Stimulated activated CD4-positive, alpha-beta T cell treated with anti-CD3 and anti-CD28 coated beads, Interleukin-12 subunit alpha, Interleukin-12 subunit beta, amount 100 ng/mL, for 24 hours (primary cell): ENCODE results near the gene ZNF527.
"Not testable (repeated sequence)": the region's sequence is repeated elsewhere in the genome, so short reads cannot be mapped to it uniquely, and the experiment has no call there.

Experiments used
- DNase-seq, 2 experiments: peaks; one replicate each; pipeline ENCODE4 v3.0.0-alpha.2; 2020; ENCODE audit warnings: low read depth in 2 of 2

The ZNF527 gene

GRCh38 chr19:37370880-37371661, at the start of gene ZNF527:
Gene ZNF527 (plus strand): TSS chr19:37371099. CDS start chr19:37374199, 3,100 bp downstream.
- DNase-seq = peak; percentile 94 to 97

GRCh38 chr19:37329686-37330085, 41.2 kb upstream of the ZNF527 start:
- DNase-seq = no peak

DNA sequence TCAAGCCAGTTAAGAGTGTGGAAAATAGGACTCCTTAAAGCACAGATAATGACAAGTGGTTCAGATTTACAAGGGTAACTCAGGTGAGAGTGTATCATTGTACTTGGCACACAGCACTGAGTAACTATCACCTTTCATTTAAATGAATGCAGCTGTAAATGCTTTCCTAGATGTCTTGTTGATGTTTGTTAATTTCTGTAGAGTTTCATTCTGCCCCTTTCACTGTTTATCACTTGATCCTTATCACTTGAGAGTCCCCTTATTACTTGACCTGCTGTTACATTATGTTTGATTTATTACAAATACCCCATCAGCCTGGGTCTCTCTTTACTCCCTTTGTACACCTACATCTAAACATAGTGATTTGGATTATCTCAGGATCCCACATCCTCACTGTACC, 38.1 kb upstream of the ZNF527 start:
- no peak for DNase-seq

- no peak for DNase-seq
Observed at GRCh38 chr19:37333457-37333856, 37.4 kb upstream of the ZNF527 start.

DNA sequence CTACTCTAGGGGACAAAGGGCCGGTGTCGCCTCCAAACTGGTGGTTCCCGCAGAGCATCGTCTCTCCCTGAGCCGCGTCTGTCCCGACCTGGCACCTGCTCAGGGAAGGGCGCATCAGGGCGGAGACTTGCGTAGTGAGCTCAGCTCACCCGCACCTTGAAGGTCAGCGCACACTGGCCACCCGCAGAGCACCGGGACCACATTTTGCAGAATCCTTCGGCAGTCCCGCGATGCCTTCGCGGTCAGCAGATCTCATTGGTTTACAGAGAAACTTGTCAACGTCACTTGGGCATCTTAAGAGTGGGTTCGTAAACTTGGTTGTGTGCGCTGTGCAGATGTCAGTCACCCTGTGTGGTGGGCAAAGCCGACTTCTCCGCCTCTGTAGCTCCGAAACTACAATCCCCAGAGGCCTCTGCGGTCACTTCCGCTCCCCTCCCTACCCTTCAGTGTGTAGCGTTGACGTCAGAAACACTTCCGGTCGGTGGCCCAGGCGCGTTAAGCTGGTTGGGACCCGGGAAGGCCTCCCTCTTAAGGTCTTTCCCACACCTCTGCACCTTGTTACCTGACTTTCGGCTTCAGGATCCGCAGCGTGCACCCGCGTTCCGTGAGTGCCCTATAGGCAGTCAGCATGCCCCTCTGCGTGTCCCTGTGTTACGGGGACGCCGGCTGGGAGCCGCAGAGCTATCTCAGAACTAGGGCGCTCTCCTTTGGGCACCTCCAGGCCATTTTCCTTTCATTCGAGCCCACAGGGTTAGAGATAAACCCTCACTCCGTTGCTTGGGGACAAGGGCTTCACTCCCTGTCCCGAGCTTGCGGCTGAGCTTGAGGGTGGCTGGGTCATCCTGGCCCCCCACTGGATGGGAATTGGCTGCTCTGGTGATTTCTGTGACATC, 36.5 kb upstream of the ZNF527 start:
- peak; percentile 72 to 77 for DNase-seq

GRCh38 chr19:37342753-37343152, 28.1 kb upstream of the ZNF527 start:
- DNase-seq = no peak

DNA sequence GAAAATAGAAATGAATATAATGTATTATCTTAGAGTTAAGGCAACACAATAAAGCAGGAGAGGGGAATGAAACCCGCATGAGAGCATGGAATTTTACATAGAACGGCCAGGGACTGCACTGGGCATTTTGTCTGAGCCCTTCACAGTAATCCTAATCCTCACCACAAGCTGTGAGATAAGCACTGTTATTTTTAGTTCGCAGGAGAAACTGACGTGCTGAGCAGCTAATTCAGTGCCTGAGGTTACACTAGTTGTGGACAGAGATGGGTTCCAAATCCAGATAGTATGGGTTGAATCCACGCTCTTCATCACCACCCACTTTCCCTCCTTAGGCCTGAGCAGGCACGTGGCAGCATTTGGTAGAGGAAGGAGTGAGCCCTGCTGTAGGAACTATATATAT, 24.8 kb upstream of the ZNF527 start:
- no peak for DNase-seq

DNA sequence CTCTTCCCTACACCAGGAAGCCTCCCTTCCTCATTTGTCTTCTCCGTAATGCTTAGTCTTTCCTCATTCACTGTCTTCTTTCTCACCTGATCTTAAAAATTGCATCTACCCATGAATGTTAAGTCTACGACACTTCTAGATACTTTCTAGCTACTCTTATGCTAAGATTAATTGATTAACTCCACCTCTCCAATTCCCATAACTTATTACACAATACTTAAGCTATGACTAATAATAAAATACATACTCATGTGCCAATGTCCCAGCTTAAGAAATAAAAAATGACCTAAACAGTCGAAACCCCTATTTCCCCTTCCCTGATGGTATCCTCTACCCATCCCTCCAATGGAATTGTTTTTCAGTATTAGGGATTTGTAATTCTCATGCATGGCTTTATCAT, 22.8 kb upstream of the ZNF527 start:
- no peak for DNase-seq

GRCh38 chr19:37353968-37354367, 16.9 kb upstream of the ZNF527 start:
- DNase-seq = no peak

GRCh38 chr19:37355901-37356300, 15.0 kb upstream of the ZNF527 start:
- no peak for DNase-seq

GRCh38 chr19:37361994-37362393, 8.9 kb upstream of the ZNF527 start:
- DNase-seq = no peak

DNA sequence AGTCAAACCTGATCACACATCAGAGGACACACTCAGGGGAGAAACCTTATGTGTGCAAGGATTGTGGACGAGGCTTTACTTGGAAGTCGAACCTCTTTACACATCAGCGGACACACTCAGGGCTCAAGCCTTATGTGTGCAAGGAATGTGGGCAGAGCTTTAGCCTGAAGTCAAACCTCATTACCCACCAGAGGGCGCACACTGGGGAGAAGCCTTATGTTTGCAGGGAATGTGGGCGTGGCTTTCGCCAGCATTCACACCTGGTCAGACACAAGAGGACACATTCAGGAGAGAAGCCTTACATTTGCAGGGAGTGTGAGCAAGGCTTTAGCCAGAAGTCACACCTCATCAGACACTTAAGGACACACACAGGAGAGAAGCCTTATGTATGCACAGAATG, 8.2 kb upstream of the ZNF527 start:
- DNase-seq = no peak

- peak in 1 of 2 experiments; percentile 1 for DNase-seq
Observed at GRCh38 chr19:37370386-37370879, 466 bp upstream of the ZNF527 start.

- DNase-seq = no peak
Observed at GRCh38 chr19:37389234-37389633, 18.3 kb downstream of the ZNF527 start.

- DNase-seq = not testable (repeated sequence)
Observed at GRCh38 chr19:37391399-37391798, 20.5 kb downstream of the ZNF527 start.

DNA sequence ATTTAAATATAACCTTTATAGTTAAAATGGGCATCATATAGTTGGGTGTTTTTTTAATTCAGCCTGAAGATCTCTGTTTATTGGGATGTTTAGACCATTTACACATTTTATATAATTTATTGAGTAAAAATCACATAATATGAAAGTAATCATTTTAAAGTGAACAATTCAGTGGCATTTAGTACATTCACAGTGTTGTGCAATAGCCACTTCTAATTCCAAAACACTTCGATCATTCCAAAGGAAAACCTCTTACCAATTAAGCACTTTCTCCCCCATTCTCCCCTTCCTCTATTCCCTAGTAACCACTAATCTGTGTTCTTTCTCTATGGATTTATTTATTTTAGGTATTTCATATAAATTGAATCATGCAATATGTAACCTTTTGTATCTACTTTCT, 30.2 kb downstream of the ZNF527 start:
- no peak for DNase-seq

DNA sequence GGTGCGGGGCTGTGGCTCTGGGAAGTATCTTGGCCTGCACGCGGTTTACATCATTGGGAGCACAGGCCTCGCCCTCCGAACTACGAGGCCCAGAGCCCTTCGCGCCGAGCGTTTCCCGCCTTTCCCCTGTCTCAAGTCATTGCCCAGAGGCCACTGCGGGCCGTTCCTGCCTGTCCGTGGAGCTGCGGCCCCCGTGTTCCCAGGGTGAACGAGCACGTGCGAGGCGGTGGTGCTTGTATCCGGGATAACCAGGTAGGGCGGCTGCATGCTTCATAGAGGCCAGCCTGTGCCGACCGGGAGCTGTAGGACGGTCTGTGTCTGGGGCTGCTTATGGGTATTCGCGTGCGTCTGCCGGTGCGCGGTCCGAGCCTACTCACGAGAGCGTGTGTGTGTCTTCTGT, 32.5 kb downstream of the ZNF527 start:
- DNase-seq = no peak

DNA sequence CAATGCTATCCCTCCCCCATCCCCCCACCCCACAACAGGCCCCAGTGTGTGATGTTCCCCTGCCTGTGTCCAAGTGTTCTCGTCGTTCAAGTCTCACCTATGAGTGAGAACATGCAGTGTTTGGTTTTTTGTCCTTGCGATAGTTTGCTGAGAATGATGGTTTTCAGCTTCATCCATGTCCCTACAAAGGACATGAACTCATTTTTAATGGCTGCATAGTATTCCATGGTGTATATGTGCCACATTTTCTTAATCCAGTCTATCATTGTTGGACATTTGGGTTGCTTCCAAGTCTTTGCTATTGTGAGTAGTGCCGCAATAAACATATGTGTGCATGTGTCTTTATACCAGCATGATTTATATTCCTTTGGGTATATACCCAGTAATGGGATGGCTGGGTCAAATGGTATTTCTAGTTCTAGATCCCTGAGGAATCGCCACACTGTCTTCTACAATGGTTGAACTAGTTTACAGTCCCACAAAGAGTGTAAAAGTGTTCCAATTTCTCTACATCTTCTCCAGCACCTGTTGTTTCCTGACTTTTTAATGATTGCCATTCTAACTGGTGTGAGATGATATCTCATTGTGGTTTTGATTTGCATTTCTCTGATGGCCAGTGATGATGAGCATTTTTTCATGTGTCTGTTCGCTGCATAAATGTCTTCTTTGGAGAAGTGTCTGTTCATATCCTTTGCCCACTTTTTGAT, 35.4 kb downstream of the ZNF527 start:
- DNase-seq = not testable (repeated sequence)

DNA sequence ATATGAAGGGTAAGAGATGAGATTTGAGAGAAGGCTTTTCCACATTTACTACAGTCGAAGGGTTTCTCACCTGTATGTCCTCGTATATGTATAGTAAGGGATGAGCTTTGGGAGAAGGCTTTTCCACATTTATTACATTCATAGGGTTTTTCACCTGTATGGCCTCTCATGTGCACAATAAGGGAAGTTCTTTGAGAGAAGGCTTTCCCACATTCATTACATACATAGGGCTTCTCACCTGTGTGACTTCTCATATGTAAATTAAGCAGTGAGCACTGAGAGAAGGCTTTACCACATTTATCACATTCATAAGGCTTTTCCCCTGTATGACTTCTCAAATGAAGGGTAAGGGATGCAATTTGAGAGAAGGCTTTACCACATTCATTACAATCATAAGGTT, 41.8 kb downstream of the ZNF527 start:
- no peak for DNase-seq

GRCh38 chr19:37413313-37414084, 42.6 kb downstream of the ZNF527 start:
- DNase-seq = no peak
